Neural cell (in vitro differentiated cells): ENCODE data around the gene SLC25A48. TPM values are rescaled to one million over a fixed set of nuclear protein-coding genes. Genes with fewer than 3 reads are reported as not detected.

Experiments used
- H2AFZ ChIP-seq: fragments of 200-600, 300-800 bp; sonication (generic), shearing (Covaris generic); 2 replicates; pipeline ENCODE4 v1.6.0; 2014; ENCODE audit warnings: low read depth, mild to moderate bottlenecking, antibody characterized with exemption, low read length, moderate library complexity
- H3F3A ChIP-seq: fragments of 200-600 bp; shearing (Covaris generic); 2 replicates; pipeline ENCODE4 v1.6.1; 2016; ENCODE audit warnings: mild to moderate bottlenecking, moderate library complexity, mixed read lengths, antibody characterized with exemption, low read length; ENCODE audit not compliant: insufficient read depth, poor library complexity, severe bottlenecking
- H3K27ac ChIP-seq: fragments of 200-600, 300-800 bp; sonication (generic), shearing (Covaris generic); 2 replicates; pipeline ENCODE4 v1.5.1; 2014; ENCODE audit warnings: mild to moderate bottlenecking, low read length, moderate library complexity
- H3K27me3 ChIP-seq: fragments of 300-800, 200-600 bp; sonication (generic), shearing (Covaris generic); 2 replicates; pipeline ENCODE4 v1.6.0; 2014; ENCODE audit warnings: mild to moderate bottlenecking, low read depth, low read length, moderate library complexity; ENCODE audit not compliant: insufficient read depth
- H3K36me3 ChIP-seq: fragments of 300-800, 200-600 bp; sonication (generic), shearing (Covaris generic); 2 replicates; pipeline ENCODE4 v1.5.1; 2014; ENCODE audit warnings: mild to moderate bottlenecking, antibody characterized with exemption, low read length, moderate library complexity; ENCODE audit not compliant: insufficient read depth
- H3K4me2 ChIP-seq: fragments of 300-800, 200-600 bp; sonication (generic), shearing (Covaris generic); 2 replicates; pipeline ENCODE4 v1.6.0; 2014; ENCODE audit warnings: mild to moderate bottlenecking, low read length
- H3K4me3 ChIP-seq: fragments of 300-800, 200-600 bp; sonication (generic), shearing (Covaris generic); 2 replicates; pipeline ENCODE4 v1.5.1; 2014; ENCODE audit warnings: mild to moderate bottlenecking, low read length, moderate library complexity
- H3K79me2 ChIP-seq: fragments of 200-600 bp; shearing (Covaris generic); replicated peaks from 2 replicates; pipeline ENCODE4 v1.6.0; 2014; ENCODE audit warnings: mild to moderate bottlenecking, low read length, moderate library complexity; ENCODE audit not compliant: insufficient read depth
- H3K9ac ChIP-seq: fragments of 300-800, 200-600 bp; sonication (generic), shearing (Covaris generic); 2 replicates; pipeline ENCODE4 v1.6.1; 2016; ENCODE audit warnings: mild to moderate bottlenecking, low read length, mixed read lengths
- H3K9me2 ChIP-seq: fragments of 200-600 bp; shearing (Covaris generic); 2 replicates; pipeline ENCODE4 v1.6.1; 2016; ENCODE audit warnings: mild to moderate bottlenecking, low read length, mixed read lengths; ENCODE audit not compliant: insufficient read depth
- H3K9me3 ChIP-seq: fragments of 200-600, 300-800 bp; sonication (generic), shearing (Covaris generic); 2 replicates; pipeline ENCODE4 v1.6.1; 2016; ENCODE audit warnings: mild to moderate bottlenecking, mixed run types, low read length, moderate library complexity, mixed read lengths
- H4K20me1 ChIP-seq: fragments of 200-600 bp; shearing (Covaris generic); 2 replicates; pipeline ENCODE4 v1.6.1; 2016; ENCODE audit warnings: mild to moderate bottlenecking, mixed run types; ENCODE audit not compliant: insufficient read depth
- CTCF ChIP-seq: fragments of 450-650 bp; IDR thresholded peaks from 2 replicates; pipeline ENCODE4 v1.5.1; 2014; ENCODE audit warnings: antibody characterized with exemption, mild to moderate bottlenecking, moderate library complexity; ENCODE audit not compliant: poor library complexity, severe bottlenecking
- EP300 ChIP-seq: fragments of 450-650 bp; conservative IDR thresholded peaks from 2 replicates; pipeline ENCODE4 v1.6.1; 2014; ENCODE audit warnings: antibody characterized with exemption, mild to moderate bottlenecking, moderate library complexity; ENCODE audit not compliant: poor library complexity, severe bottlenecking
- EZH2 ChIP-seq: fragments of 200-600, 300-800 bp; shearing (Covaris generic), sonication (generic); IDR thresholded peaks from 2 replicates; pipeline ENCODE4 v1.6.1; 2014; ENCODE audit warnings: antibody characterized with exemption, low read length, borderline replicate concordance, mild to moderate bottlenecking; ENCODE audit not compliant: insufficient read depth, poor library complexity, severe bottlenecking
- MXI1 ChIP-seq: fragments of 450-650 bp; conservative IDR thresholded peaks from 2 replicates; pipeline ENCODE4 v1.6.1; 2014; ENCODE audit warnings: antibody characterized with exemption, mild to moderate bottlenecking; ENCODE audit not compliant: poor library complexity, severe bottlenecking
- POLR2AphosphoS5 ChIP-seq: IDR thresholded peaks from 2 replicates; pipeline ENCODE4 v1.6.1; 2012
- RAD21 ChIP-seq: fragments of 450-650 bp; conservative IDR thresholded peaks from 2 replicates; pipeline ENCODE4 v1.6.1; 2014; ENCODE audit warnings: antibody characterized with exemption, mild to moderate bottlenecking, moderate library complexity
- REST ChIP-seq: IDR thresholded peaks from 2 replicates; pipeline ENCODE4 v1.6.1; 2012; ENCODE audit warnings: borderline replicate concordance
- SMC3 ChIP-seq: fragments of 450-650 bp; conservative IDR thresholded peaks from 2 replicates; pipeline ENCODE4 v1.6.1; 2014; ENCODE audit warnings: antibody characterized with exemption, mild to moderate bottlenecking, moderate library complexity; ENCODE audit not compliant: poor library complexity
- TAF1 ChIP-seq: IDR thresholded peaks from 2 replicates; pipeline ENCODE4 v1.6.1; 2012; ENCODE audit warnings: low read depth
- polyA plus RNA-seq: library from polyadenylated mRNA; depleted of rRNA; stranded (reverse); fragments of >200 nt; gene quantifications from 2 replicates; pipeline ENCODE4 v1.2.3, GENCODE V29; 2014

SLC25A48 gene
- polyA plus RNA-seq, 1 donor from 2014 or later: 1.0 TPM

GRCh38 chr5:135900276-135900675, 65.8 kb downstream of the SLC25A48 start:
- Histone ChIP-seq H3K9me2 (no peaks in the 10 kb centered on the region), H3K4me2 (no peak overlapping the region), H3K27me3 (no peaks in the 10 kb centered on the region), H3K4me3 (no peak overlapping the region), H3K9me3 (no peaks in the 10 kb centered on the region), H3F3A (no peaks in the 10 kb centered on the region), H3K36me3 (no peaks in the 10 kb centered on the region), H4K20me1 (no peaks in the 10 kb centered on the region), H2AFZ (no peak overlapping the region), H3K9ac (no peak overlapping the region), H3K27ac (no peak overlapping the region), H3K79me2 (no peaks in the 10 kb centered on the region)
- TF ChIP-seq RAD21 (no peak), POLR2AphosphoS5 (no peak), TAF1 (no peak)

GRCh38 chr5:135901633-135902032, 67.2 kb downstream of the SLC25A48 start:
- no peaks in the 10 kb centered on the region for H3K27me3 ChIP-seq
- no peak overlapping the region for H2AFZ ChIP-seq
- H3F3A ChIP-seq: no peaks in the 10 kb centered on the region
- H3K36me3 ChIP-seq: no peaks in the 10 kb centered on the region
- TF ChIP-seq EP300 (no peak), POLR2AphosphoS5 (no peak), EZH2 (no peak), MXI1 (no peak), REST (no peak), RAD21 (no peak), SMC3 (no peak), CTCF (no peak), TAF1 (no peak)
- H3K9ac ChIP-seq: no peak overlapping the region
- no peaks in the 10 kb centered on the region for H3K9me3 ChIP-seq
- no peaks in the 10 kb centered on the region for H3K79me2 ChIP-seq
- no peak overlapping the region for H3K4me3 ChIP-seq
- no peaks in the 10 kb centered on the region for H3K9me2 ChIP-seq
- no peaks in the 10 kb centered on the region for H4K20me1 ChIP-seq
- no peak overlapping the region for H3K4me2 ChIP-seq
- H3K27ac ChIP-seq: no peak overlapping the region

GRCh38 chr5:135905144-135905543, 70.7 kb downstream of the SLC25A48 start:
- H4K20me1 ChIP-seq: no peaks in the 10 kb centered on the region
- TF ChIP-seq SMC3 (no peak), EP300 (no peak), RAD21 (no peak), POLR2AphosphoS5 (no peak), REST (no peak)
- no peak overlapping the region for H3K27ac ChIP-seq
- no peak overlapping the region for H3K4me2 ChIP-seq
- H3K9ac ChIP-seq: no peak overlapping the region
- no peaks in the 10 kb centered on the region for H3K9me3 ChIP-seq
- no peaks in the 10 kb centered on the region for H3K27me3 ChIP-seq
- no peak overlapping the region for H3K4me3 ChIP-seq
- no peaks in the 10 kb centered on the region for H3K79me2 ChIP-seq
- H2AFZ ChIP-seq: no peak overlapping the region
- no peaks in the 10 kb centered on the region for H3K36me3 ChIP-seq
- no peaks in the 10 kb centered on the region for H3K9me2 ChIP-seq
- no peaks in the 10 kb centered on the region for H3F3A ChIP-seq
